GM12878 (cell line): Measurements from ENCODE around the gene ANKRD44.

ENCODE experiments used
- CEBPB ChIP-seq, 2 experiments: fragments of 150-350 bp in 1 of 2; IDR thresholded peaks; 2 replicates each; pipeline ENCODE4 v1.6.1; 2012 to 2014; ENCODE audit warnings: low read depth in 2 of 2, low read length in 2 of 2, borderline replicate concordance in 1 of 2, inconsistent platforms in 1 of 2
- CTCF ChIP-seq, 3 experiments: IDR thresholded peaks in 2 of 3; conservative IDR thresholded peaks in 1 of 3; 2 replicates each; pipeline ENCODE4 v1.5.1; 2011; ENCODE audit warnings: low read depth in 3 of 3, low read length in 3 of 3, mild to moderate bottlenecking in 3 of 3, control low read depth in 2 of 3, moderate library complexity in 2 of 3, inconsistent platforms in 1 of 3, mixed read lengths in 1 of 3; ENCODE audit not compliant: control insufficient read depth in 2 of 3, insufficient read depth in 1 of 3; ENCODE audit errors: extremely low read depth in 1 of 3
- ELK1 ChIP-seq: IDR thresholded peaks from 2 replicates; pipeline ENCODE4 v1.6.1; 2012; ENCODE audit warnings: low read depth, low read length, improper control_type of control experiment
- FOXK2 ChIP-seq: fragments of 450-650 bp; IDR thresholded peaks from 2 replicates; pipeline ENCODE4 v1.6.1; 2017; ENCODE audit warnings: mild to moderate bottlenecking, moderate library complexity
- NFIC ChIP-seq: IDR thresholded peaks from 2 replicates; pipeline ENCODE4 v1.6.1; 2012; ENCODE audit warnings: low read depth, mild to moderate bottlenecking, inconsistent platforms, low read length, moderate library complexity
- NFYB ChIP-seq: IDR thresholded peaks from 2 replicates; pipeline ENCODE4 v1.6.1; 2011; ENCODE audit warnings: low read depth, mild to moderate bottlenecking, low read length, improper control_type of control experiment, moderate library complexity; ENCODE audit not compliant: insufficient read depth
- REST ChIP-seq: IDR thresholded peaks from 2 replicates; pipeline ENCODE4 v1.6.1; 2012; ENCODE audit warnings: mild to moderate bottlenecking, low read depth, low read length
- ZBTB33 ChIP-seq: fragments of 450-650 bp; IDR thresholded peaks from 2 replicates; pipeline ENCODE4 v1.6.1; 2017; ENCODE audit warnings: mild to moderate bottlenecking
- ZNF24 ChIP-seq: fragments of 450-650 bp; IDR thresholded peaks from 2 replicates; pipeline ENCODE4 v1.6.1; 2017; ENCODE audit warnings: antibody characterized with exemption, mild to moderate bottlenecking
- TF ChIP-seq, protein P1 (sequence below): fragments of 450-650 bp; formaldehyde crosslinking; IDR thresholded peaks from 2 replicates; pipeline ENCODE4 v1.4.0; 2022; ENCODE audit warnings: mild to moderate bottlenecking, moderate library complexity

- no peak for TF ChIP-seq CTCF (IDR thresholded peaks at IDR 0.05 in 2 of 3, conservative IDR thresholded peaks at IDR 0.05 in 1 of 3; ENCODE audit: control insufficient read depth in 2 of 3, extremely low read depth in 1 of 3, insufficient read depth in 1 of 3, low read depth in 3 of 3, low read length in 3 of 3)
- TF ChIP-seq, protein P1, sequence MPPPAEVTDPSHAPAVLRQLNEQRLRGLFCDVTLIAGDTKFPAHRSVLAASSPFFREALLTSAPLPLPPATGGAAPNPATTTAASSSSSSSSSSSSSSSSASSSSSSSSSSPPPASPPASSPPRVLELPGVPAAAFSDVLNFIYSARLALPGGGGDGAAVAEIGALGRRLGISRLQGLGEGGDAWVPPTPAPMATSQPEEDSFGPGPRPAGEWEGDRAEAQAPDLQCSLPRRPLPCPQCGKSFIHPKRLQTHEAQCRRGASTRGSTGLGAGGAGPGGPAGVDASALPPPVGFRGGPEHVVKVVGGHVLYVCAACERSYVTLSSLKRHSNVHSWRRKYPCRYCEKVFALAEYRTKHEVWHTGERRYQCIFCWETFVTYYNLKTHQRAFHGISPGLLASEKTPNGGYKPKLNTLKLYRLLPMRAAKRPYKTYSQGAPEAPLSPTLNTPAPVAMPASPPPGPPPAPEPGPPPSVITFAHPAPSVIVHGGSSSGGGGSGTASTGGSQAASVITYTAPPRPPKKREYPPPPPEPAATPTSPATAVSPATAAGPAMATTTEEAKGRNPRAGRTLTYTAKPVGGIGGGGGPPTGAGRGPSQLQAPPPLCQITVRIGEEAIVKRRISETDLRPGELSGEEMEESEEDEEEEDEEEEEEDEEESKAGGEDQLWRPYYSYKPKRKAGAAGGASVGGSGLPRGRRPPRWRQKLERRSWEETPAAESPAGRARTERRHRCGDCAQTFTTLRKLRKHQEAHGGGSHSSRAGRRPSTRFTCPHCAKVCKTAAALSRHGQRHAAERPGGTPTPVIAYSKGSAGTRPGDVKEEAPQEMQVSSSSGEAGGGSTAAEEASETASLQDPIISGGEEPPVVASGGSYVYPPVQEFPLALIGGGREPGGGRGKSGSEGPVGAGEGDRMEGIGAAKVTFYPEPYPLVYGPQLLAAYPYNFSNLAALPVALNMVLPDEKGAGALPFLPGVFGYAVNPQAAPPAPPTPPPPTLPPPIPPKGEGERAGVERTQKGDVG (CRISPR knock-in tag): no peak
- no peak for TF ChIP-seq ELK1
- TF ChIP-seq NFIC: no peak
- TF ChIP-seq REST: no peak
- no peak for TF ChIP-seq ZNF24
- TF ChIP-seq CEBPB (IDR thresholded peaks at IDR 0.05; ENCODE audit: borderline replicate concordance in 1 of 2, low read depth in 2 of 2, low read length in 2 of 2): no peak
- TF ChIP-seq FOXK2: no peak
- no peak for TF ChIP-seq NFYB
- no peak for TF ChIP-seq ZBTB33
These were observed 74.9 kb downstream of the ANKRD44 start for GRCh38 chr2:197235711-197236110.
